ENCODE results near the gene LITAF. TPM values are rescaled to one million over a fixed set of nuclear protein-coding genes. Genes with fewer than 3 reads are reported as not detected.

Gene LITAF
- total and polyA plus RNA-seq, 4 donors, result 5.2 to 65.2 (median 36.0) TPM

- WGBS, result 75% methylated on average over 6 of the region's 6 CpGs
- TF ChIP-seq ZBTB33 (IDR thresholded peaks at IDR 0.05) (no peak), REST (IDR thresholded peaks at IDR 0.05) (no peak), FOXA2 (IDR thresholded peaks at IDR 0.05) (no peak), NR2F2 (IDR thresholded peaks at IDR 0.05) (no peak), HNF4G (IDR thresholded peaks at IDR 0.05) (no peak), JUND (IDR thresholded peaks at IDR 0.05) (no peak), MAX (IDR thresholded peaks at IDR 0.05) (no peak), RAD21 (IDR thresholded peaks at IDR 0.05) (no peak), EGR1 (IDR thresholded peaks at IDR 0.05; ENCODE audit: low read depth in 2 of 2) (no peak), YY1 (IDR thresholded peaks at IDR 0.05) (no peak)
- Histone ChIP-seq H3K4me3 (ENCODE audit: low read depth in 1 of 3, low read length in 3 of 3) (no peak overlapping the region), H3K27ac (ENCODE audit: low read depth in 1 of 2, low read length in 2 of 2) (no peak overlapping the region), H3K4me1 (ENCODE audit: control insufficient read depth in 4 of 4, insufficient read depth in 4 of 4, low read length in 3 of 4) (peaks cover 11 to 19% (median 14%) of the 10 kb centered on the region in 4 donors), H3K9ac (ENCODE audit: low read depth in 1 of 2, low read length in 2 of 2) (no peak overlapping the region), H3K27me3 (ENCODE audit: control insufficient read depth in 4 of 4, insufficient read depth in 4 of 4, low read length in 3 of 4) (no peaks in the 10 kb centered on the region), H3K36me3 (ENCODE audit: control insufficient read depth in 4 of 4, insufficient read depth in 3 of 4, low read depth in 1 of 4, low read length in 3 of 4) (no peaks in the 10 kb centered on the region), H3K9me3 (ENCODE audit: control insufficient read depth in 4 of 4, low read length in 3 of 4) (no peaks in the 10 kb centered on the region)
- DNase-seq (ENCODE audit: low spot score), result no peak
These were observed 88.0 kb downstream of the LITAF start for GRCh38 chr16:11498683-11499082.

- H3K27ac ChIP-seq (ENCODE audit: low read depth in 1 of 2, low read length in 2 of 2), result peak overlapping the region; percentile 72 to 76
- H3K27me3 ChIP-seq (ENCODE audit: control insufficient read depth in 4 of 4, insufficient read depth in 4 of 4, low read length in 3 of 4), result no peaks in the 10 kb centered on the region
- 81% methylated on average over 5 of the region's 5 CpGs for WGBS
- no peaks in the 10 kb centered on the region for H3K9me3 ChIP-seq (ENCODE audit: control insufficient read depth in 4 of 4, low read length in 3 of 4)
- peaks cover 11 to 19% (median 14%) of the 10 kb centered on the region in 4 donors for H3K4me1 ChIP-seq (ENCODE audit: control insufficient read depth in 4 of 4, insufficient read depth in 4 of 4, low read length in 3 of 4)
- peak overlapping the region; percentile 3 to 27 for H3K9ac ChIP-seq (ENCODE audit: low read depth in 1 of 2, low read length in 2 of 2)
- no peak for DNase-seq (ENCODE audit: low spot score)
- no peak overlapping the region for H3K4me3 ChIP-seq (ENCODE audit: low read depth in 1 of 3, low read length in 3 of 3)
- TF ChIP-seq ZBTB33 (IDR thresholded peaks at IDR 0.05), result no peak
- TF ChIP-seq TAF1 (conservative IDR thresholded peaks at IDR 0.05), result no peak
- no peak for TF ChIP-seq GABPA (IDR thresholded peaks at IDR 0.05 in 1 of 2, conservative IDR thresholded peaks at IDR 0.05 in 1 of 2)
- no peak for TF ChIP-seq CTCF (IDR thresholded peaks at IDR 0.05; ENCODE audit: low read depth, low read length, missing input control)
- TF ChIP-seq NR2F2 (IDR thresholded peaks at IDR 0.05), result no peak
- TF ChIP-seq HNF4G (IDR thresholded peaks at IDR 0.05), result no peak
- TF ChIP-seq MAX (IDR thresholded peaks at IDR 0.05), result no peak
- no peak for TF ChIP-seq REST (IDR thresholded peaks at IDR 0.05)
- no peak for TF ChIP-seq RAD21 (IDR thresholded peaks at IDR 0.05)
- no peak for TF ChIP-seq JUND (IDR thresholded peaks at IDR 0.05)
- TF ChIP-seq RXRA (IDR thresholded peaks at IDR 0.05), result no peak
- no peak for TF ChIP-seq HNF4A (conservative IDR thresholded peaks at IDR 0.05)
- TF ChIP-seq ATF3 (IDR thresholded peaks at IDR 0.05), result no peak
- no peak for TF ChIP-seq FOXA1 (IDR thresholded peaks at IDR 0.05)
- TF ChIP-seq YY1 (IDR thresholded peaks at IDR 0.05), result no peak
- no peaks in the 10 kb centered on the region for H3K36me3 ChIP-seq (ENCODE audit: control insufficient read depth in 4 of 4, insufficient read depth in 3 of 4, low read depth in 1 of 4, low read length in 3 of 4)
These were observed 88.8 kb downstream of the LITAF start for GRCh38 chr16:11497851-11498289.
